Neural cell (in vitro differentiated cells): ENCODE measurements around the gene DSCAML1. TPM values are rescaled to one million over a fixed set of nuclear protein-coding genes. Genes with fewer than 3 reads are reported as not detected.

Source experiments
- H2AFZ ChIP-seq: fragments of 200-600, 300-800 bp; sonication (generic), shearing (Covaris generic); 2 replicates; pipeline ENCODE4 v1.6.0; 2014; ENCODE audit warnings: low read depth, mild to moderate bottlenecking, antibody characterized with exemption, low read length, moderate library complexity
- H3F3A ChIP-seq: fragments of 200-600 bp; shearing (Covaris generic); 2 replicates; pipeline ENCODE4 v1.6.1; 2016; ENCODE audit warnings: mild to moderate bottlenecking, moderate library complexity, mixed read lengths, antibody characterized with exemption, low read length; ENCODE audit not compliant: insufficient read depth, poor library complexity, severe bottlenecking
- H3K27ac ChIP-seq: fragments of 200-600, 300-800 bp; sonication (generic), shearing (Covaris generic); 2 replicates; pipeline ENCODE4 v1.5.1; 2014; ENCODE audit warnings: mild to moderate bottlenecking, low read length, moderate library complexity
- H3K27me3 ChIP-seq: fragments of 300-800, 200-600 bp; sonication (generic), shearing (Covaris generic); 2 replicates; pipeline ENCODE4 v1.6.0; 2014; ENCODE audit warnings: mild to moderate bottlenecking, low read depth, low read length, moderate library complexity; ENCODE audit not compliant: insufficient read depth
- H3K36me3 ChIP-seq: fragments of 300-800, 200-600 bp; sonication (generic), shearing (Covaris generic); 2 replicates; pipeline ENCODE4 v1.5.1; 2014; ENCODE audit warnings: mild to moderate bottlenecking, antibody characterized with exemption, low read length, moderate library complexity; ENCODE audit not compliant: insufficient read depth
- H3K4me2 ChIP-seq: fragments of 300-800, 200-600 bp; sonication (generic), shearing (Covaris generic); 2 replicates; pipeline ENCODE4 v1.6.0; 2014; ENCODE audit warnings: mild to moderate bottlenecking, low read length
- H3K4me3 ChIP-seq: fragments of 300-800, 200-600 bp; sonication (generic), shearing (Covaris generic); 2 replicates; pipeline ENCODE4 v1.5.1; 2014; ENCODE audit warnings: mild to moderate bottlenecking, low read length, moderate library complexity
- H3K79me2 ChIP-seq: fragments of 200-600 bp; shearing (Covaris generic); replicated peaks from 2 replicates; pipeline ENCODE4 v1.6.0; 2014; ENCODE audit warnings: mild to moderate bottlenecking, low read length, moderate library complexity; ENCODE audit not compliant: insufficient read depth
- H3K9ac ChIP-seq: fragments of 300-800, 200-600 bp; sonication (generic), shearing (Covaris generic); 2 replicates; pipeline ENCODE4 v1.6.1; 2016; ENCODE audit warnings: mild to moderate bottlenecking, low read length, mixed read lengths
- H3K9me2 ChIP-seq: fragments of 200-600 bp; shearing (Covaris generic); 2 replicates; pipeline ENCODE4 v1.6.1; 2016; ENCODE audit warnings: mild to moderate bottlenecking, low read length, mixed read lengths; ENCODE audit not compliant: insufficient read depth
- H3K9me3 ChIP-seq: fragments of 200-600, 300-800 bp; sonication (generic), shearing (Covaris generic); 2 replicates; pipeline ENCODE4 v1.6.1; 2016; ENCODE audit warnings: mild to moderate bottlenecking, mixed run types, low read length, moderate library complexity, mixed read lengths
- H4K20me1 ChIP-seq: fragments of 200-600 bp; shearing (Covaris generic); 2 replicates; pipeline ENCODE4 v1.6.1; 2016; ENCODE audit warnings: mild to moderate bottlenecking, mixed run types; ENCODE audit not compliant: insufficient read depth
- CTCF ChIP-seq: fragments of 450-650 bp; IDR thresholded peaks from 2 replicates; pipeline ENCODE4 v1.5.1; 2014; ENCODE audit warnings: antibody characterized with exemption, mild to moderate bottlenecking, moderate library complexity; ENCODE audit not compliant: poor library complexity, severe bottlenecking
- EP300 ChIP-seq: fragments of 450-650 bp; conservative IDR thresholded peaks from 2 replicates; pipeline ENCODE4 v1.6.1; 2014; ENCODE audit warnings: antibody characterized with exemption, mild to moderate bottlenecking, moderate library complexity; ENCODE audit not compliant: poor library complexity, severe bottlenecking
- POLR2AphosphoS5 ChIP-seq: IDR thresholded peaks from 2 replicates; pipeline ENCODE4 v1.6.1; 2012
- REST ChIP-seq: IDR thresholded peaks from 2 replicates; pipeline ENCODE4 v1.6.1; 2012; ENCODE audit warnings: borderline replicate concordance
- SMC3 ChIP-seq: fragments of 450-650 bp; conservative IDR thresholded peaks from 2 replicates; pipeline ENCODE4 v1.6.1; 2014; ENCODE audit warnings: antibody characterized with exemption, mild to moderate bottlenecking, moderate library complexity; ENCODE audit not compliant: poor library complexity
- polyA plus RNA-seq: library from polyadenylated mRNA; depleted of rRNA; stranded (reverse); fragments of >200 nt; gene quantifications from 2 replicates; pipeline ENCODE4 v1.2.3, GENCODE V29; 2014

DSCAML1 gene
- polyA plus RNA-seq, 1 donor from 2014 or later: 1.3 TPM

- Histone ChIP-seq H3F3A (no peaks in the 10 kb centered on the region), H3K9ac (no peak overlapping the region), H4K20me1 (no peaks in the 10 kb centered on the region), H3K36me3 (peaks cover 3% of the 10 kb centered on the region), H3K27me3 (no peaks in the 10 kb centered on the region), H2AFZ (no peak overlapping the region), H3K9me3 (no peaks in the 10 kb centered on the region), H3K79me2 (peaks cover 7% of the 10 kb centered on the region), H3K4me3 (no peak overlapping the region), H3K4me2 (no peak overlapping the region), H3K27ac (no peak overlapping the region), H3K9me2 (no peaks in the 10 kb centered on the region)
- TF ChIP-seq EP300 (no peak), SMC3 (no peak), REST (no peak), POLR2AphosphoS5 (no peak)
These were observed 40.8 kb upstream of the DSCAML1 start for GRCh38 chr11:117837791-117838190.

DNA sequence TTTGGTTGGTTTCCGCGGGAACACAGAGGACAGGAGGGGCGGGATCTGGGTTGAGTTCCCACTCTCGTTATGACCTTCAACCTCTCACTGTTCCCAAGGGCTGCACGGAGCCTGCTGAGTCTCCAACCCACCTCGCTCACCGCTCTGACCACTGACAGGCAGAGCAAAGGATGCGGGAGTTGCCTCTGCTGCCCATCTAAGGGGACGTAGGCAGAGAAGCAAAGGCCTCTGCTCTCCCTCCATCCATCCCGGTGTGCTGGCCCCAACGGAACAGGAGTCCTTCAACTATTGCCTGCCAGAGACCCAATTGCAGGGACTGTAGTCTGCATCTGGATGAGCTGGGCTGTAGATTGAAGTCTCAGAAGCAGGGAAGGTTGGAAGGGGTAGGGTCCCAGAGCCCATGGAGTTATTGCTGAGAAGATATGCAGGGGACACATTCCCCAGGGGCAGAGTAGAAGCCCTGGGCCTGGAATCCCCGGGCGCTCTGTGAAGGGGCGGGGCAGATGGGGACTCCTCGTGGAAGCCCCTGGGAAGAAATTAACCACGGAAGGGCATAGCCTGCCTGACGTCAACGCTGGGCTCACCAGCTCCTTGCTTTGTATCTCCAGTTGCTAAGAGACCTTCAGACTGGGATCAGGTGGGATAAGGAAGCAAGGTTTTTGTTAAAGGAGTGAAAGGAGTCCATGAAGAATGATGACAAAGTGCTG is 40.2 kb upstream of the DSCAML1 start:
- Histone ChIP-seq H3K9me3 (no peaks in the 10 kb centered on the region), H3K4me3 (no peak overlapping the region), H3K79me2 (peaks cover 3% of the 10 kb centered on the region), H3K9me2 (no peaks in the 10 kb centered on the region), H3F3A (no peaks in the 10 kb centered on the region), H3K4me2 (no peak overlapping the region), H3K27ac (no peak overlapping the region), H3K27me3 (no peaks in the 10 kb centered on the region), H2AFZ (no peak overlapping the region), H3K9ac (no peak overlapping the region), H3K36me3 (peaks cover 3% of the 10 kb centered on the region), H4K20me1 (no peaks in the 10 kb centered on the region)
- no peak for TF ChIP-seq SMC3

- Histone ChIP-seq H3K79me2 (no peaks in the 10 kb centered on the region), H3K36me3 (peaks cover 3% of the 10 kb centered on the region), H3K9ac (no peak overlapping the region), H3K9me3 (no peaks in the 10 kb centered on the region), H3F3A (no peaks in the 10 kb centered on the region), H3K9me2 (no peaks in the 10 kb centered on the region), H3K4me3 (no peak overlapping the region), H3K27me3 (no peaks in the 10 kb centered on the region), H3K4me2 (no peak overlapping the region), H4K20me1 (no peaks in the 10 kb centered on the region), H3K27ac (no peak overlapping the region), H2AFZ (no peak overlapping the region)
- TF ChIP-seq CTCF: no peak
These were observed 39.3 kb upstream of the DSCAML1 start for GRCh38 chr11:117836077-117836960.
